H9 (cell line): ENCODE measurements around the gene FERMT2. TPM values are rescaled to one million over a fixed set of nuclear protein-coding genes. Genes with fewer than 3 reads are reported as not detected.

ENCODE experiments used
- DNase-seq: peaks from one replicate; pipeline ENCODE4 v3.0.0-alpha.2; 2017
- H2AFZ ChIP-seq: one replicate; pipeline ENCODE4 v1.6.1; 2013; ENCODE audit warnings: mild to moderate bottlenecking, low read length, control low read depth, moderate library complexity
- H2AK5ac ChIP-seq: 2 replicates; pipeline ENCODE4 v1.6.1; 2013; ENCODE audit warnings: low read length, control low read depth, mixed read lengths; ENCODE audit not compliant: insufficient read length
- H2BK120ac ChIP-seq: one replicate; pipeline ENCODE4 v1.6.1; 2013; ENCODE audit warnings: low read depth, mild to moderate bottlenecking, low read length, control low read depth, inconsistent platforms; ENCODE audit not compliant: poor library complexity, severe bottlenecking
- H2BK12ac ChIP-seq: 2 replicates; pipeline ENCODE4 v1.6.1; 2013; ENCODE audit warnings: low read length, control low read depth, mixed read lengths, low read depth; ENCODE audit not compliant: insufficient read length
- H2BK15ac ChIP-seq: 2 replicates; pipeline ENCODE4 v1.6.1; 2013; ENCODE audit warnings: low read depth, low read length, control low read depth
- H2BK20ac ChIP-seq: one replicate; pipeline ENCODE4 v1.6.1; 2013; ENCODE audit warnings: low read depth, mild to moderate bottlenecking, low read length, control low read depth, inconsistent platforms; ENCODE audit not compliant: poor library complexity, severe bottlenecking
- H2BK5ac ChIP-seq: 2 replicates; pipeline ENCODE4 v1.6.1; 2013; ENCODE audit warnings: low read length, control low read depth, mixed read lengths; ENCODE audit not compliant: insufficient read length
- H3K14ac ChIP-seq: 2 replicates; pipeline ENCODE4 v1.6.1; 2013; ENCODE audit warnings: low read length, control low read depth; ENCODE audit not compliant: insufficient read depth
- H3K18ac ChIP-seq: 2 replicates; pipeline ENCODE4 v1.6.1; 2013; ENCODE audit warnings: low read depth, mild to moderate bottlenecking, mixed read lengths, low read length, control low read depth; ENCODE audit not compliant: insufficient read length
- H3K23ac ChIP-seq: 2 replicates; pipeline ENCODE4 v1.6.1; 2013; ENCODE audit warnings: low read length, control low read depth, mixed read lengths, low read depth; ENCODE audit not compliant: insufficient read length
- H3K23me2 ChIP-seq: 2 replicates; pipeline ENCODE4 v1.6.1; 2013; ENCODE audit warnings: low read depth, mild to moderate bottlenecking, mixed read lengths, low read length, control low read depth; ENCODE audit not compliant: insufficient read length, poor library complexity, severe bottlenecking
- H3K27ac ChIP-seq: 2 replicates; pipeline ENCODE4 v1.5.1; 2013; ENCODE audit warnings: low read length, control low read depth, mixed read lengths, low read depth; ENCODE audit not compliant: insufficient read length
- H3K27me3 ChIP-seq: 2 replicates; pipeline ENCODE4 v1.6.1; 2013; ENCODE audit warnings: low read length, control low read depth, inconsistent platforms; ENCODE audit not compliant: insufficient read depth
- H3K4ac ChIP-seq: 2 replicates; pipeline ENCODE4 v1.6.1; 2013; ENCODE audit warnings: low read depth, mild to moderate bottlenecking, control low read depth, inconsistent platforms, low read length, moderate library complexity
- H3K4me1 ChIP-seq: 2 replicates; pipeline ENCODE4 v1.6.1; 2013; ENCODE audit warnings: low read length, control low read depth, inconsistent platforms; ENCODE audit not compliant: insufficient read depth
- H3K4me2 ChIP-seq: 2 replicates; pipeline ENCODE4 v1.6.1; 2013; ENCODE audit warnings: low read length, control low read depth, mixed read lengths; ENCODE audit not compliant: insufficient read length, insufficient read depth
- H3K56ac ChIP-seq: 2 replicates; pipeline ENCODE4 v1.6.1; 2013; ENCODE audit warnings: low read depth, mild to moderate bottlenecking, mixed read lengths, low read length, control low read depth; ENCODE audit not compliant: insufficient read length
- H3K79me1 ChIP-seq: 2 replicates; pipeline ENCODE4 v1.6.1; 2013; ENCODE audit warnings: low read depth, mild to moderate bottlenecking, moderate library complexity, low read length, control low read depth, inconsistent platforms; ENCODE audit not compliant: insufficient read depth, poor library complexity, severe bottlenecking
- H3K79me2 ChIP-seq: 2 replicates; pipeline ENCODE4 v1.6.1; 2013; ENCODE audit warnings: low read length, control low read depth, inconsistent platforms; ENCODE audit not compliant: insufficient read depth
- H3K9ac ChIP-seq: 2 replicates; pipeline ENCODE4 v1.6.1; 2013; ENCODE audit warnings: low read length, control low read depth, mixed read lengths; ENCODE audit not compliant: insufficient read length; ENCODE audit errors: extremely low read depth
- H3K9me3 ChIP-seq: one replicate; pipeline ENCODE4 v1.6.1; 2013; ENCODE audit warnings: low read depth, low read length, inconsistent platforms; ENCODE audit not compliant: control insufficient read depth
- H3T11ph ChIP-seq: one replicate; pipeline ENCODE4 v1.6.1; 2013; ENCODE audit warnings: mild to moderate bottlenecking, low read length, control low read depth, inconsistent platforms
- H4K20me1 ChIP-seq: one replicate; pipeline ENCODE4 v1.6.1; 2013; ENCODE audit not compliant: control insufficient read depth, insufficient read length, insufficient read depth
- H4K5ac ChIP-seq: 2 replicates; pipeline ENCODE4 v1.6.1; 2013; ENCODE audit warnings: low read depth, mild to moderate bottlenecking, mixed read lengths, low read length, control low read depth; ENCODE audit not compliant: insufficient read length
- H4K8ac ChIP-seq: replicated peaks from 2 replicates; pipeline ENCODE4 v1.6.1; 2013; ENCODE audit warnings: low read length, control low read depth, mixed read lengths, low read depth; ENCODE audit not compliant: insufficient read length
- H4K91ac ChIP-seq: 2 replicates; pipeline ENCODE4 v1.6.1; 2013; ENCODE audit warnings: low read depth, mild to moderate bottlenecking, moderate library complexity, mixed read lengths, low read length, control low read depth; ENCODE audit not compliant: insufficient read length
- H3K27ac Mint-ChIP-seq, 3 experiments: 2 replicates in 2 of 3; 3 replicates in 1 of 3; pipeline ENCODE4 v1.8.0; 2020 to 2021; ENCODE audit warnings: mixed read lengths in 3 of 3, mild to moderate bottlenecking in 1 of 3, moderate library complexity in 1 of 3
- H3K27me3 Mint-ChIP-seq: 2 replicates; pipeline ENCODE4 v1.8.0; 2021; ENCODE audit warnings: low read depth, mild to moderate bottlenecking, moderate library complexity, mixed read lengths
- H3K36me3 Mint-ChIP-seq, 3 experiments: 2 replicates in 2 of 3; 3 replicates in 1 of 3; pipeline ENCODE4 v1.8.0; 2020 to 2021; ENCODE audit warnings: low read depth in 3 of 3, mixed read lengths in 3 of 3; ENCODE audit not compliant: insufficient read depth in 1 of 3
- H3K4me1 Mint-ChIP-seq, 2 experiments: 2 replicates each; pipeline ENCODE4 v1.8.0; 2020; ENCODE audit warnings: mixed read lengths in 2 of 2
- H3K4me3 Mint-ChIP-seq, 2 experiments: 2 replicates in 1 of 2; 3 replicates in 1 of 2; pipeline ENCODE4 v1.8.0; 2020 to 2021; ENCODE audit warnings: mild to moderate bottlenecking in 2 of 2, mixed read lengths in 2 of 2, moderate library complexity in 1 of 2
- H3K9me3 Mint-ChIP-seq, 2 experiments: 2 replicates in 1 of 2; 3 replicates in 1 of 2; pipeline ENCODE4 v1.8.0; 2020; ENCODE audit warnings: mild to moderate bottlenecking in 2 of 2, mixed read lengths in 2 of 2, moderate library complexity in 1 of 2
- CTCF ChIP-seq: fragments of 200-600 bp; sonication (generic); conservative IDR thresholded peaks from 3 replicates; pipeline ENCODE4 v1.8.0; 2021; ENCODE audit warnings: antibody characterized with exemption, mild to moderate bottlenecking
- WGBS: extraction: QIAGEN DNeasy Blood & Tissue Kit; methylation state at CpG from one replicate; pipeline ENCODE4 v1.1.7; 2013; ENCODE audit warnings: missing lambda C conversion rate, low lambda C conversion rate, mixed read lengths; ENCODE audit not compliant: insufficient read length; ENCODE audit errors: extremely low coverage; 5-methylcytosine and 5-hydroxymethylcytosine counted together
- total RNA-seq: library from RNA; stranded (reverse); gene quantifications from 2 replicates; pipeline ENCODE4 v1.2.1, GENCODE V29; 2021

FERMT2 gene
- total RNA-seq, 1 experiment from 2014 or later: 128 TPM

GRCh38 chr14:52844262-52845060 lies 106.4 kb downstream of the FERMT2 start:
- Histone ChIP-seq H4K5ac (no peak overlapping the region), H2AK5ac (no peak overlapping the region), H2BK5ac (no peak overlapping the region), H3K27ac (peak overlapping the region; percentile 16), H3T11ph (no peak overlapping the region), H3K79me1 (no peaks in the 10 kb centered on the region), H3K27me3 (no peaks in the 10 kb centered on the region), H3K4me2 (no peak overlapping the region), H4K8ac (no peak overlapping the region), H3K18ac (no peak overlapping the region), H3K56ac (no peak overlapping the region), H3K14ac (no peak overlapping the region), H3K9me3 (no peaks in the 10 kb centered on the region), H3K23me2 (no peaks in the 10 kb centered on the region), H2BK120ac (no peak overlapping the region), H2BK12ac (no peak overlapping the region), H3K4ac (no peak overlapping the region), H2BK20ac (no peak overlapping the region), H2AFZ (peak overlapping the region; percentile 57), H3K4me1 (peaks cover 8% of the 10 kb centered on the region; the same call in 1 of the 2 replicates), H4K20me1 (no peaks in the 10 kb centered on the region), H2BK15ac (no peak overlapping the region), H3K9ac (no peak overlapping the region), H4K91ac (no peak overlapping the region), H3K23ac (no peak overlapping the region), H3K79me2 (no peaks in the 10 kb centered on the region)
- Mint-ChIP-seq H3K36me3 (no peaks in the 10 kb centered on the region), H3K27me3 (no peaks in the 10 kb centered on the region), H3K27ac (peak overlapping the region; percentile 88 to 96 (median 90)), H3K4me3 (no peak overlapping the region; a peak in 1 of 5 replicates), H3K9me3 (no peaks in the 10 kb centered on the region), H3K4me1 (peaks cover 21 to 23% of the 10 kb centered on the region in 2 experiments)
- peak; percentile 33 for DNase-seq
- no CpG with 5 or more reads among the region's 6 CpGs for WGBS
- TF ChIP-seq CTCF: no peak
